GM18909 (cell line): ENCODE measurements around the gene CDH10.

Source experiments
- ATAC-seq: cut with Tn5 transposase; IDR thresholded peaks from one replicate; pipeline ENCODE4 v1.9.1; 2021; ENCODE audit warnings: mild to moderate bottlenecking; ENCODE audit not compliant: unreplicated experiment, poor library complexity

Gene CDH10

DNA sequence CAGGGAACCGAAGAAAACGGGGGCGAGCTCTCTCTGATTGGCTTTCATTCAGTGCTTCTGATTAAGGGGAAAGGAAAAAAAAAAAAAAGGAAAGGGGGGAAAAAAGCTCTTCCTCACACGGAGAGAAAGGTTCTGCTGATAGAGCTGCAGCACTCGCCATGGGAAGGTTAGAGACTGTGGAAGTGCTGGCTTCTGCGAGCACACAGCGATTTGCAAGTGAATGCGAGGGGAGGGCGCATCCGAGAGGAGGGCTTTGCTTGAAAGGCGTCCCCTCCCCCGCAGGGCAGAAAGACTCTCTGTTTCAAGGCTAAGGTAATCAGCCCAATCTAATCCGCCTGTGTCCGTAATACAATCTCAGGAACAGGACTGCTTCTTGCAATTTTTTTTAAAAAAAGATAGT is at the start of gene CDH10:
Gene CDH10 (minus strand): TSS at position 218 of the 400 bp plus-strand sequence. CDS start 51,488 bp downstream, outside the sequence.
- no peak for ATAC-seq

DNA sequence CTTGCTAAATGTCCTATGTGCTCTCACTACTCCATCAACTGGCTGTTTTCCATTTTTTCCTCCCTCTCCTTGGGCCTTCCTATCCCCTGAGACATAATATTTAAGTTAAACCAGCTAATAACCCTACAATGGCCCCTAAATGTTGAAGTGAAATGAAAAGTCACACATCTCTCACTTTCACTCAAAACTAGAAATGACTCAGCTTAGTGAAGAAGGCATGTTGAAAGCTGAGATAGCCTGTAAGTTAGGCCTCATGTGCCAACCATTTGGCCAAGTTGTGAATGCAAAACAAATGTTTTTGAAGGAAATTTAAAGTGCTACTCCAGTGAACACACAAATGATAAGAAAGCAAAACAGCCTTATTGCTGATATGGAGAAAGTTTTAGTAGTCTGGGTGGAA is 48.8 kb upstream of the CDH10 start:
- ATAC-seq, result no peak

DNA sequence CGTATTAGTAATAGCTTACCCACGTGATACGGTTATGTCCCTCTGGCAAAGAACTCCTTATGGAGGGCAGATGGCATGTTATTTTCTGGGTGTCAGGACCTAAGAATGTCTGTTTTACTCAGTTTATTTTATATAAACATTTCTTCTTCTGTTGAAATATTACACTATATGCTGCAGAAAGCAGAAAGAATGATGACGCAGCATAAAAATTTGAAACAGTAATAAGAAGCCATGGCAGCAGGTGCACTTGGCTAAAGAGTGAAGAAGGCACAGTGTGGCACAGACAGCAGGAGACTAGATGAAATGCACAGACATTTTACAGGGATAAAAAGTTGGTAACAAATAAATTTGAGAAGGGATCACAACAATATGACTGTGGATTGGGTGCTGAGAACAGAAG is 46.3 kb upstream of the CDH10 start:
- ATAC-seq, result no peak

DNA sequence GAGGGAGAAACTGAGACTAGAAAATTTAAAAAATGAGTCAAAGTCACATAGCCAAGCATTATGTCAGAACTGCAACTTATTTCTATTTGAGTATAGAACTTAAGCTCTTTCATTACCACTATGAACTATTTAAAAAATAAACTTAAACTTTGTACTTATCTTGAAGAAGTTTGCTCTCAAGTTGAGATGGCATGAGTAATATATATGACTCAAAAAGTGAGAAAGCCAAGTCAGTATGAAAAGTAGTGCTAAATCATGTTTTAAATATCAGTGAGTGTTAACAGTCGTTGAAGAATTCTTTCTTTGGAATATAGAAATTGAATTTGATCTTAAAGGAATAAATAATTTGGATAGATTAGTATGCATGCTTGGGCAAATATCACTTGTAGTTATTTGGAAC is 36.3 kb upstream of the CDH10 start:
- no peak for ATAC-seq

DNA sequence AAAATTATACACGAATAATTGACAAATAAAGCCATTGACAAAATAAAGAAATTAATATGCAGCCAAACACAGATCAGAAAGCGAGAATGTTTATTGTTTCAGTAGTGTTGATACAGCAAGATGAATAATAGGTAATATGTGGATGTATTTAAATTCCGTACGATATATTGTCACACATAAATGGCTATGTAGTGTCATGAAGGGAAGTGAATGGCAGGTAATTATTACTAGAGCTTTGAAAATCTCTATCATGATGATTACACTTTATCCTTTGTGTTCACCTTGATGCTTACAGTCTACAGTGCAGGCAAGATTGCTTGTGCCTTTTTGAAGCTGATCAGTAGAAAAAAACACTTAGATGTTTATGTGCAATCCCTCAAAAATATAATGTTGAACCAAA is 23.3 kb upstream of the CDH10 start:
- no peak for ATAC-seq

DNA sequence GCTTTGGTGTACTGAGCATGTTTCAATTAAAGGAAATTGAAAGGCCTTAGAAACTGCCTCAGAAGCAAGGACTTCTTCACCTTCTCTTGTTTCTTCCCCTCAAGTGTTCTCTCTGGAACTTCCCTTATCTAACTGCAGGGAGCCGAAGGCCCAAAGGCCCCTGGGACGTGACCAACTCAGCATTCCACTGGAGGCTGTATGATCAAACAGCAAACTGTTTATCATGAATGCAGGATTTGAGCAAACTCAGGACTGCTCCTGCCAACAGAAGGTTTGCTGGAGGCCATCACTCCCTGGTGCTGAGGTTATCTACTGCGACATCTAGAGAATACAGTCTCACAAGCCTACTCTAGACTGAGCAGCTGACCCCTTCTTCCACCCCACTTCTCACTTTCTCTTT is 4.8 kb upstream of the CDH10 start:
- no peak for ATAC-seq

DNA sequence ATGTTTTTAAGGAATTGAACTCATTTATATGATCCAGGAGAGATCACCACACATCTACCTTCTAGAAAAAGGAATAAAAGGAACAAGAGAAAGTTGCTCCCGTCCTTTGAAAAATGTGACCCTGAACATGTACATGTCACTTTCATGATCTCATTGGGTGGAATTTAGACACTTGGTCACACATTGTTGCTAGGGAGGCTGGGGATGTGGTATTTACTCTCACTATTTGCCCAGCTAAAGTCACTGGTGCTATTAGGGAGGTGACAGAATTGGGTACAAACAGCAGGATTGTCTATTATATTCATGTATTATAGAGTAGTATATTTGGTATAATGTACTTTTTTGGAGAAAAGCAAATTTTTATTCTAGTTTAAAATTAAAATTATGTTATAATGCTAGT is 2.1 kb upstream of the CDH10 start:
- no peak for ATAC-seq

DNA sequence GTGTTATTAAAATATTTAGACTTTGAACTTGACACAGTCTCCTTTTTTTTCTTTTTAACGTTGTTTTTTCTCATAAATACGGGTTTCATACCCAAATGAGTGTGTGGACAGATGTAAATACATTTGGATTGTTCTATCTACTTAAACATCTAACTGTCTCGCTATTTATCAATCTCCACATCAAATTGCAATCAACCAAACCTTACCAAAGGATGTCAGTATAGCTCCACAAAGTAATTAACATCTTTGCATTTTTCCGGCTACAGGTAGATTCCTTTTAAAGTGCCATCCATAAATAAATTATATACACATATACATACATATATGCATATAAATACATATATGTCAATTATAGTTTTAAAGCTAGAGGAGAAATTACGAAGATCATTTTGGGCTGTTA is 705 bp upstream of the CDH10 start:
- no peak for ATAC-seq

DNA sequence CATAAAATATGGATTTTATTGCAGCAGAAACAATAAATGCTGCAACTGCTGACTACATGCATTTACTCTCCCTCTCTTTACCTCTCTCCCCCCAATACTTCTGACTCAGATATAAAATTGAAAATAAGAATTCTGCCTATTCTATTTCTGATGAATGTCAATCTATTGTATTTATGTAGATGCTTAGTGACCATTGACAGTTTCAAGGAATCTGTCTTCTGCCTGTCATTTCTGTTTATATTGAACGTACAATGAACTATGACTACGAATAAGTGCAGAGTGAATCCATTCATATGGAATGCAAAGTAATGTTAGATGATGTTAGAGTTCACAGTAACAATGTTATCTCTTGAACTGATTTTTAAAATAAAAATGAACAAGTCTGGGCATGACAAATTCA is 898 bp downstream of the CDH10 start:
- no peak for ATAC-seq

DNA sequence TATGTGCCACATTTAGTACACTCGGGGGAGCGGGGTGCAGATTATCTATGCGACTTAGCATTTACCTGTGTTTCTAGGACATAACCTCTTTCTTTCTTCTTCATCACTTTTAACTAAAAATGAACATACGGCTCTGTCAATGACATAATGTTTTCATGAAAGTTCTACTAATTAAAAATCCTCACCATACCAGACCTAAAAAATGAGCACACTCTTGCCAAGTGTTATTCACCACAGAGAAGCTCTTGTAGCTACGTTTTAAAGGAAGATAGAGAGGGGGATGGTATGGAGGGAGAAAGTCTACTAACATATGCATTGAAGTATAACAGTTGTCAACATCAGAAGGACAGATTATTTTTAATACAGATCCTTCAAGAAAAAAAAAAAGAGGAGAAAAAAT is 1.6 kb downstream of the CDH10 start:
- ATAC-seq, result no peak

DNA sequence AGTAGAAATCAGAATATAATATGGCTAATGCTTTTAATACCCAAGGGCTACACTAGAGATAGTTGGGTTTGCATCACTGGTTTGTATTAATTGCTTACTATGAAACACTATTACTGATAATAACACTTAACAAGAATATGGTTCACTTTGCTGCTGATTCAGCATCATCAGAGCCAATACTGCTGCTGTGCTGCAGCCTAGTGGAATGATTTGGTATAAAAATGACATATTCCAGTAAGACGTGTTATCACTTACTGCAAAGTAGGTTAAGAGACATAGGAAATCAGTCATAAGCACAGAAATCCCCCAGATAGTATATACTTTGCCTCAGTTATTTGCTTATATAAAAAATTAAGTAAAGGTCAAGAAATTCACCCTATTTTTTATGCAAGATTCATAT is 2.8 kb downstream of the CDH10 start:
- ATAC-seq, result no peak

DNA sequence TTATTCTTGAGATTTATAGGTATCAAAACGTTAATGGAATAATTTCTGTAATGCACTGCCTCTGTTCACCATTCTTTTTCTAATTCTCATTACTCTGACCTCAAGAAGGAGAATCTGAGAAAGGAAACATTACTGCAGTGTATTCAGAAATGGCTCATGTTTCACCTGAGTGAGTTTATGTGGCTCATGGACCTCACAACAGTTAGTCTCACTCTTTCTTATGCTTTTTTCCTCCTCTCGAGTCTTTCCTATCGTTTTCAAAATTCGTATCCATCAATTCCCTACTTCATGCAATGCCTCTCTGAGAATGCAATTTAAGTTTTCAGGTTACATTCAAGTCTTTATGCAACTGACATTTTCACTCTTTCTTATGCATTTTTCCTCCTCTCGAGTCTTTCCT is 9.6 kb downstream of the CDH10 start:
- ATAC-seq, result no peak

DNA sequence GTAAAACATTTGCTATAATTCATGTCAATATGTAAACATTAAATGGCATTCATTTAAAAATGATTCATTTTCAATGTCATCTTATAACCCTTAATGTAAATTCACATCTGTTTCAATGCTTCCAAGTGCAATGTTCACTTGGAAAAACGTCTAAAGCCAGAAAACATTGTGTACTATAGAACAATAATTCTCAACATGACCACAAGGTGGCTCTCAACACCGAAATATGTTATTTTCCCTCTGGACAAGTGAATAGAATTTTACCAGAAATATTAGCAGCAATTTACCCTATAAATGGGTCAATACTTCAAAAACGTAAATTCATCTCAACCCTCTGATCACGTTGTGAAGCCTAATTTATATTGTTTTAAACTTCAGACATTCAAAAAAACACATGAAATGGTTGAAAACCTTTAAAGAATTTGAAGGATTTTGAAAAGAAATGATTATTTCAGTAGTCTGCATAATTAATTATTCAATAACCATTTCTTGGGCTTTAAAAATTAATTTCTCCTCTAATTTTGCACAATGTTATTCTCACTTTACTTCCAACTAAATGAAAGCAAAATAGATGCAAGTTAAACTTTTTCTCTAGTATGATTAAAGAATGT is 11.0 kb downstream of the CDH10 start:
- ATAC-seq, result no peak

DNA sequence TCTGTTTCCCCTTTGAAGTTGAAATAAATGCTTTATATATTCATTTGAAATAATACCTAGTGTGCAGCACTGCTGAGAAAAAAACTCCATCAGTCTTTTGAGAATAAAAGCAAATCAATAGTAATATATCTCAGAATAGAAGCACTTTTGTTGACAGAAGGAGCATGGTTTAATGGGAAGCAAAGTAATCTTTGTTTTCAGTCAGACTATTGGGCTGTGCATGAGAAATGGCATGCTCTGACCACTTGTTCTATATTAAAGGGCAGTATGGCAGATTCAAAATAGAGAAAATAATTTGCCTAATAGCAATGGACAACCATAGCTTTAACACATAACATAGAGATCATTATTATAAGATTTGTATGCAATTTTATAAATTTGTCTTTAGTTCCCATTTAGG is 12.4 kb downstream of the CDH10 start:
- no peak for ATAC-seq

DNA sequence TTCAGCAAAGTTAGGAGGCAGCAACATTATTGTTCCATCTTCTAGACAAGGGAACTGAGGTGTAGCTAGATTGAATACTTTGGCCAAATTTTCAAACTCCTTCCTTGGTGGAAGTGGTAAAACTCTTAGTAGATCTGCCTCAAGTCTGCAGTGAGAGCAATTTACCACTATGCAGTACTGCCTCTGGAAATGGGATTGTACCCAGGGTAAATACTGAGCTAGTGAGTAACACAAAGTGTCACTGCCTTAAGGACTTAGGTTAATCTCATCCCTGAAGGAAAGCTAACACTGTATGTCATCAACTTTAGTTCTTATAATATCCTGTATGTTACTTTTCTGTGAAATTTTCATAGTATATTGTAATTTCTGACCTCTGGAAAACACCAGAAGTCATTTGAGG is 13.9 kb downstream of the CDH10 start:
- no peak for ATAC-seq

DNA sequence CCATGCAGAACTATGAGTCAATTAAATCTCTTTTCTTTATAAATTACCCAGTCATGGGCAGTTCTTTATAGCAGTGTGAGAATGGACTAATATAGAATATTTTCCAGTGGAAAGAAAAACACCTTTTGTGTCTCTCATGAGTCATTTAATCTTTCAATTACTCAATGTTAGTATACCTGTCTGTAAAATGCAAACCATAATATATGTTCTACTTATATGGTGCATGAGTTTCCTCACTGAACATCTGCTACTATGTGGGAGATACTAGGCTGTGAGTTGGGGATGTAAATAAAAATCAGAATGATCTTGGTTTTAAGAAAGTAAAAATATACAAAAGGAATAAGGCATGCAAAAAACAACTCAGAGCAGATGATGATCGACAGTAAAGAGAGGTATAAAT is 15.0 kb downstream of the CDH10 start:
- no peak for ATAC-seq

DNA sequence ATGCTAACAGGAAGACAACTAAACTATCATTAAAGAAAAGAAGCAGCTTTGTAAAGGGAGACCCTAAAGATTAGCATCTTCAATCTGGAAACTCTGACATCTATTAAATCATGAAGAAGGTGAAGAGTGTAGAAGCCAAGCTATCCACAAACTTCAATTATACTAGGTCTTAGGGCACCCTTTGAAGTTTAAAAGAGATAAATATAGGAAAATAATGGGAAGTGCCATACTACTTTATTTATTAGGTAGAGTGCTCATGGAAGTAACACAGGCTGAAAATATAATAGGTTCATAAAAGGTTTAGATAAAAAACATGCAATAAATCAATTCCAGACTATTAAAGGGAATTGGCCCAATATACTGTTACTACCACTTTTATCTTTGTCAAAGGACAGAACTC is 19.9 kb downstream of the CDH10 start:
- ATAC-seq, result no peak

DNA sequence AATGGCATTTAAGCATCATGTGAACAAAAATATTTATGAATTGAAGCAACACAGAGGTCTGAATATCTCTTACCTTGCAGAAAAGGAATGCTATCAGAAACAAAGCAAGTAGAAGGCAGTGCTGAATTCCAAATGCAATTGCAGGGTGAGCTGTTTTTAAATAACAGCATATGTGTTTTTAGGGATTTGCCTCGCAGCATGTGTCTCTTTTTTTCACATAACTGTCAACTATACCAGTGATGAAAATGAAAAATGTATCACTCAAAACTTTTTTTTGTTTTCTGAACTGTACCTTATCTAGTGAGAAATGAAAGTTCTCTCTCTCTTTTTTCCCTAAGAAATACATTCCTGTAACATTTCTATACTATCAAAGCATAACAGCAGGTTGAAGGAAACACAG is 21.2 kb downstream of the CDH10 start:
- no peak for ATAC-seq

DNA sequence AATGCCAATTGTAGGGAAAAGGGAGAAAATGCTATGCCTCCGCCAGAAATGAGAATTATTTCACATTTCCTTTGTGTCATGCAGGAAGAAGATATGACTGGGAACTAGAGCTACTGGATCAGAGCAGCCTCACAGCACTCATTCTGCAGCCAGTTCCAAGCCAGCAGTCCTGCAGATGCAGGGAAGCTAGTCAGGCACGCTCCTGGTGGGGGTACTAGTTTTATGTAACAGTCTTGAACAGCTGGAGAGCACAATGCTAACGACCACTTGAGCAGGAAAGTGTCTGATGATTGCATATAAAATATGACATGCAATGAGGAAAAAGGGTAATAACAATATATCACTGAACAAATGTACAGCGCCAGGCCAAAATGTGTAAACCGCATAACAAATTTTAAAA is 21.7 kb downstream of the CDH10 start:
- ATAC-seq, result no peak

DNA sequence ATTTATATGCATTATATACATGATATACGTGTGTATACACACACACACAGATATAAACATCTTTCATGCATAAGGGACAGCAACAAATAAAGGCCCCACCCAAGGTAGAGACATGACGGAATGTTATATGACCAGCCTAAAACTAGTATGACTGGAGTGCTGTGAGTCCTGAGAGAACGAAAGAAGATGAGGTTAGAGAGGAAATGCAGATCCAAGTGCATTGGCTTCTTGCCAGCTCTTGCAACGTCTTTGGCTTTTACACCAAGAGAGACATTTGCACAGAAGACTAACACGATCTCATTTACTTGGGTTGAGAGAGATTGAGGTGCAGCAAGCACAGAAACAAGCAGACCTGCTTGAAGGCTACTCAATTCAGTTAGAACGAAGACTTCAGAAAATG is 23.0 kb downstream of the CDH10 start:
- no peak for ATAC-seq

DNA sequence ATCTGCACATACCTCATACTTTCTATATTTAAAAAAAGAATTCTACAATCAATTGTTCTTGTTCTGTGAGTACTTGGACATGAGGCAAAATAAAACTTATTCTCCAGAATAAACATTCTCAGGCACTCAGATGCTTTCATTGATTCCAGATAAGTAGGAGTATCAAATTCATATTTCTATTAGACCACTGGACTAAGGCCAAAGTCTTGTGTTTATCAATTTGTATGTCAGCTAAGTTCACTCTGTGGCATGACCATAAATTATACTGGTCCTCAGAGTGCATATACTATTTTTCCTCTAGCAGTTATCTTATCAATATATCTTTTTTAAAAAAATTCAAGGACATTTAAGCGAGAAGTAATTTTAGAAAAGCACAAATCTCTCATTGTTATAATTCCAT is 28.2 kb downstream of the CDH10 start:
- ATAC-seq, result no peak

DNA sequence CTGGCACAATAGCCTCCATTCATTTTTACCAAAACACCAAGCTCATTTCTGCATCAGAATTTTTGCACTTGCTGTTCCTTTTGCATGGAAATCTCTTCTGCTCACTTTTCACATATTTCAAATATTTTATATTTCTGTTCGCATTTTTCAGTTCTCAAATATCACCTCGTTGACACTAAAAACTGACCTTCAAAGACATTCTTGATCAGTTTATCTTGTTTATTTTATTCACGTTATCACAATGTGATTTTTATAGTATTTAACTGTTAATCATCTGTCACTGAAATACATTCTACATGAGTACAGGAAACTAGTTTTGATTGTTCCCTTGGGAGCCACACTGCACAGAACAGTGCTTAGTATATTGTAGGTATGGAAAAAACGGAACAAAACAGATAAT is 29.6 kb downstream of the CDH10 start:
- ATAC-seq, result no peak

DNA sequence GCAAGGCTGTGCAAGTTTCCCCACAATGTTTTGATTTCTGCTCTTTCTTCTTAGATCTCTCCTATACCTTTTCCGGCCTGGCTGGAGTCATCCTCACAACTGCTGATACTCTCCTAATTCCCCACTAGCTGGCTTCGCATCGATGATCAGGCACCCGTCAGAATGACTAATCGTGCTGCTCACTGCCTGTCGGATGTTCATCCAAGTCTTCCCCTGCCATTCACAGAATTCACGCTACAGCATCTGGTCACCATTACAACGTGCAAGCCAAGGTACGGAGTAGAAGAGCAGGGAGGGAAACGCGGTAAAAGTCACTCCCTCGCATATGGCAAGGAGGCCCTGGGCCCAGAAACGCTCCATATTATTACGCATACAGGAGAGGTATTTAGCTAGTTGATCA is 35.1 kb downstream of the CDH10 start:
- ATAC-seq, result no peak
